GM21447 (cell line): Measurements from ENCODE around the gene CARHSP1.
"Not testable (repeated sequence)": the region's sequence is repeated elsewhere in the genome, so short reads cannot be mapped to it uniquely, and the experiment has no call there.

Experiments used
- ATAC-seq: cut with Tn5 transposase; IDR thresholded peaks from one replicate; pipeline ENCODE4 v1.9.1; 2021; ENCODE audit not compliant: unreplicated experiment

CARHSP1 gene

DNA sequence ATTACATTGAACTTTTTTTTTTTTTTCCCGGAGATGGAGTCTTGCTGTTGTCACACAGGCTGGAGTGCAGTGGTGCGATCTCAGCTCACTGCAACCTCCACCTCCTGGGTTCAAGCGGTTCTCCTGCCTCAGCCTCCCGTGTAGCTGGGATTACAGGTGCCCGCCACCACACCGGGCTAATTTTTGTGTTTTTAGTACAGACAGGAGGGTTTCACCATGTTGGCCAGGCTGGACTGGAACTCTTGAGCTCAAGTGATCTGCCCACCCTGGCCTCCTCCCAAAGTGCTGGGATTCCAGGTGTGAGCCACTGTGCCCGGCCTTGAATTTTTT is 5.0 kb upstream of the CARHSP1 start:
- not testable (repeated sequence) for ATAC-seq

DNA sequence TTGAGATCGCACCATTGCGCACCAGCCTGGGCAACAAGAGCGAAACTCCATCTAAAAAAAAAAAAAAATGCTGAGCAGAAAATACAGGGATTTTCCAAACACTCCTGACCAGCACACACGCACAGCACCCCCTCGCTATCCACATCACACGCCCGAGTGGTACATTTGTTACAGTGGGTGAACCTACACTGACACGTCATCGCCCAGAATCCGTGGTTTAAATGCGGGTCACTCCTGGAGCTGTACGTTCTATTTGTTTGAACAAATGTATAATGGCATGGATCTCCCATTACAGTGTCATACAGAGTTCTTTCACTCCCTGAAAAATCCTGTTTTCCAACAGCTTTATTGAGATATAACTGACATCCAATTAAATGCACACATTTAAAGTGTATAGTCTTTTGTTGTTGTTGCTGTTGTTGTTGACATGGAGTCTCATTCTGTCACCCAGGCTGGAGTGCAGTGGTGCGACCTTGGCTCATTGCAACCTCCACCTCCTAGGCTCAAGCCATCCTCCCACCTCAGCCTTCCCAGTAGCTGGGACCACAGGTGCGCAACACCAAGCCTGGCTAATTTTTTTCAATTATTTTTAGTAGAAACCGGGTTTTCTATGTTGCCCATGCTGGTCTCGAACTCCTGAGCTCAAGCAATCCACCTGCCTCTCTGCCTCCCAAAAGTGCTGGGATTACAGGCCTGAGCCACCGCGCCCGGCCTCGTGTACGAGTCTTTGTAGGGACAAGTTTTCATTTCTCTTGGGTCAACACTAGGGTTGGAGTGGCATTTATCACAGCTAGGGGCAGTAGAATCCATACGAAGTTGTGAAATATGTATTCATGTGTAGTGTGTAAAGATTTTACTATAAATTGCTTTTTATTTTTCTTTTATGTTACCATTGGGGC is 4.4 kb upstream of the CARHSP1 start:
- no peak for ATAC-seq

DNA sequence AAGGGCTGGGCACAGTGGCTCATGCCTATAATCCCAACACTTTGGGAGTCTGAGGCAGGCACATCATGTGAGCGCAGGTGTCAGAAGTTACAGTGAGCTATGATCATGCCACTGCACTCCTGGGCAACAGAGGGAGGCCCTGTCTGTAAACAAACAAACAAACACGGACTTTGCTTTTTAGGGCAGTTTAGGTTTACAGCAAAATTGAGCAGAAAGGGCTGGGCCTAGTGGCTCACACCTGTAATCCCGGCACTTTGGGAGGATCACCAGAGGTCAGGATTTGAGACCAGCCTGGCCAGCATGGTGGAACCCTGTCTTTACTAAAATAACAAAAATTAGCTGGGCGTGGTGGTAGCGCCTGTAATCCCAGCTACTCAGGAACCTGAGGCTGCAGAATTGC is 3.3 kb upstream of the CARHSP1 start:
- no peak for ATAC-seq

DNA sequence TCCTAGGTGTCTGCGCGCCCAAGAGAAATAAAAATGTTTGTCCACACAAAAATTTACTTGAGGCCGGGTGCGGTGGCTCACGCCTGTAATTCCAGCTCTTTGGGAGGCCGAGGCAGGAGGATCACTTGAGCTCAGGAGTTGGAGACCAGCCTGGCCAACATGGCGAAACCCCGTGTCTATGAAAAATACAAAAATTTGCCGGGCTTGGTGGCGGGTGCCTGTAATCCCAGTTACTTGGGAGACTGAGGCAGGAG is 1.1 kb upstream of the CARHSP1 start:
- not testable (repeated sequence) for ATAC-seq

DNA sequence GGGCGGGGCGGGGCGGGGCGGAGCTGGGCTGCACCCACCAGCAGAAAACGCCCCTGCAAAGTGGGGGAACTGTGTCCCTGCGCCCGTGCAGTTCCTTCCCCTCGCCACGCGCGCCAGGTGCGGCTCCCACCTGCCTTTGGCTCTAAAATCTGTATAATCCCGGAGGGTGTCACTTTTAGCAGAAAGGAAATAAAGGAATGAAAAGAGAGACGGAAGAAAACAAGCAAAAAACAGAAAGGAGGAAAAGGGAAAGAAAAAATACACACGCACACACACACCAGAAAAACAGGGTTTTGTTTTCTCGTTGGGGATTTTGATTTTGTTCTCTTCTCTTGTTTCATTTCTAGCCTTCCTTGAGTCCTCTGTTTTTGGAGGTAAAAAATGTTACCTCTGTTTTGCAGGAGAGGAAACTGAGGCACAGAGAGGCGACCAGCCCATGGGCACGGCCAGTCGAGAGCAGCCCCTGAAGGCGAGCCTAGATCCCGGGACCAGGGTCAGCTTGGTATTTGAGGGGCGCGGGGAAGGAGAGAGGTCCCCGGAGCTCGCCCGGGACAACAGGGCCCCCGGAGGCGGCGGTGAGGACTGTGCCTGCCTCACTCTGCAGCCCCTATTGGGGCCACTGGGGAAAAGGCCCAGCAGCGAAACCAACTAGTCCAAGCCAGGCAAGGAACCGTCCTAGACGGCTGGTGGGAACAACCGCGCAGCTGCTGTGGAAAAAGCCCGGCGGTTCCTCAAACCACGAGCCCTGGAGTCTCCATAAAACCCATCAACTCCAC is 594 bp upstream of the CARHSP1 start:
- no peak for ATAC-seq

DNA sequence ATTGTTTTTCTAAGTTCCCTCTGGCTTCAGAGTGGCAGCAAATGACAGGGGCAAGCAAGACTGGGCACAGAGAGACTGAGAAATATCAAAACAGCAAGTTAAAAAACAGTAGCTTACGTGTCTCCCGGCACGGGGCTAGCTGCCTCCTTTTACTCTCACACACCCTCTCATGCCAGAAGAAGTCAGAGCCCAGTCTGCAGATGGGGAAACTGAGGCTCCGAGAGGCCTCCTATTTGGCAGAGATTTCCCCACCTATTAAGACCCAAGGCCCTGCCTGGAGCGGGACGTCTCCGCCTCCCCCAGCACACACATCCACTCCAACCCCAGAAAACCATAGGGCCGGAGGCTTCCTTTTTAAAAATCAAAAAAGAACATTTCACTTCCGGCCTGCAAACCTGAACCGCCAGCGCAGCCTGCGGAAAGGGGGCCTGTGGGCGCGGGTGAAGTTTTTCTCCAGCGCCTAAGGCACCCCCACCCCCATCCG is 832 bp downstream of the CARHSP1 start:
- ATAC-seq, result no peak

DNA sequence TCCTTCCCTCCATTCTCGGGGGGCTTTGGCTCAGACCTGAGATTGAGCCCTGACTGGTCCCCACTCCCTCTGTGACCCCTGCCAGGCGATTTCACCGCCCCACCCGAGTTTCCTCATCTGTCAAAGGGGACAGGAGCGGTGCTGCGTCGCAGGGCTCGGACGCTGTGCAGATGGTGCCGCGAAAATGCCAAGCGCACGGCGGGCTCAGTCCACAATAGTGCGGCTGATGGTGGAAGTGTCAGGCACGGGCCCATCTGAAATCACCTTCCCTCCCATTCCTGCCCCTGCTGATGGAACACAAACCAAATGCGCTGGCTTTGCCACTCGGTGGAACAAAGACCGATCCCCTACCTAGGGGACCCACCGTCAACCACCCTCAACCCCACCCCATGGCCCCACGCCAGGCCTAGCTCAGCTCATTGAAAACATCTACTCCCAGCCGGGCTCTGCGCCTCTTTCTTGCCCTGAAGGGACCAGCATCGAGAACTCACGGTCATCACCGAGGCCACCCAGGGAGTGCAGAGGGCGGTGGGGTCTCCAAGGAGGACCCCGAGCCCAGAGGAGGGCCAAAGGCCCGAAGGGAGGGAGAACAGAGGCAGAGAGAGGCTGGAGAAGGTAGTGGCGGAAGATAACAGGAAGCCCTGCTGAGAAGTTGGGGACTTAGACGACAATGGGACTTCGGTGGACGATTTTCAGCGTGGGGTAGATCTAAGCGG is 1.4 kb downstream of the CARHSP1 start:
- ATAC-seq, result no peak

DNA sequence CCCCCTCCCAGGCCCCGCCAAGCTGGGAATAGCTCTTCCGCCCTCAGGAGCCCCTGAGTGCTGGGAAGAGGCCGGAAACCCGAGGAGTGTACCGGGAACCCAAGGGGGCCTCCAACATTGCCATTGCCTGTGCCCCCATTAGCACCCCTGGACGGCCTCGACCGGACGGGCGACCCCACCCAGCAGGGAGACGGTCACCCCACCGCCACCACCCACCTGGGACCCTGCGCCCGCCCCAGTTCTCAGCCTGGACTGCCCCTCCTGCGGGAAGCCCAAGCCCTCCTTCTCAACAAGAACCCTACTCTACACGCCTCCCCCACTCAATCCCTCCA is 2.0 kb downstream of the CARHSP1 start:
- ATAC-seq, result no peak

DNA sequence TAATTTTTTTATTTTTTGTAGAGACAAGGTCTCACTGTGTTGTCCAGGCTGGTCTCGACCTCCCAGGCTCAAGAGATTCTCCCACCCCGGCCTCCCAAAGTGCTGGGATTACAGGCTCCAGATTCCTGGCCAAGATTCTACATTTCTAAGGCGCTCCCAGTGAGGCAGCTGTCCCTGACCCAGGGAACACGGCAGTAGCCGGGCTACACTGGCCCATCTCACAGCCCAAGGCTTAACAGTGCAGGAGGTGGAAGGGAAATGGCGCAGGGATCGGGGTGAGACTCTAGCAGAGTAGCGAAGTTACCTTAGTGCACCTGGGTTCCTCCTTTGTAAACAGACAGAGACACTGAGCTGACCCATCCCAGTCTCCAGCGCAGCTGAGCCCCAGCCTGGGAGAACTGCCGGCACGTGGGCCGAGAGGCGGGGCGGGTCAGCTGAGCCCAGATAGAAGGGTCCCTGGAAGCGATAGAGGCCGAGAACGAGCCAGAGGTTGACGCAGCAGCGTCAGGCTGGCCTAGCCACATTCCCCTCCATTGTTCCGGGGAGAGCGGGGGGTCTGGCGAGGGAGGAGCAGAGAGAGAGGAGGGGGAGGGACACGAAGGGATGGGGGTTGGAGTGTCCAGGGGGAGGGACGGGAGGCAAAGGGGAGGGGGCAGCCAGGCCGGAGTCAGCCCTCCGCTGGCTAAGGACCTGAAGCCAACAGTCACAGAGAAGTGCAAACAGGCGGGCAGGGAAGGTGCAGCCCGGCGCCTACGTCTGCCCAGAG is 2.5 kb downstream of the CARHSP1 start:
- ATAC-seq, result no peak

DNA sequence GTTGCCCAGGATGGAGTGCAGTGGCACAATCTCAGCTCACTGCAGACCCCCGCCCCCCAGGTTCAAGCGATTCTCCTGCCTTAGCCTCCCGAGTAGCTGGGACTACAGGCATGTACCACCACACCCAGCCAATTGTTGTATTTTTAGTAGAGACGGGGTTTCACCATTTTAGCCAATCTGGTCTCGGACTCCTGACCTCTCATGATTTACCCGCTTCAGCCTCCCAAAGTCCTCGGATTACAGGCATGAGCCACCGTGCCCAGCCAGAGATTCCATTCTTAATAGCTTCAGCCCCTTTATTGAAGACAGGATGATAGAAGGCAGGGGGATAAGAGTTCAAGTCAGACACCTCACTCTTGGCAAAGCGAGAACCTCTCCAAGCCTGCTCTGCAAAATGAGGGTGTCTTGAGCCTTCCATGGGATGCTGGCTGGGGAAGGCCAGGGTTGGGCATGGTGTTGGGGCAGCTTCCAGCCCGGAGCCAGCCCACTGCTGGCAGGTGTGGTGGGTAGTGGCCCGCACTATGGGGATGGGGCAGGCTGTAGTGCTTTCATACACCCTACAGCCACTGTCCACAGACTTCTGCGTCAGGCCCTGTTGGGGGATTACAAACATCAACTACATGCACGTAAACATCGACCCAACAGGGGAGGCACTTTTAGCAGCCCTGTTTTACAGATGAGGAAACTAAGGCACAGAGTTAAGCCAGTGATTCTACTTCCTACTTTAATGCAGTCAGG is 3.5 kb downstream of the CARHSP1 start:
- no peak for ATAC-seq

DNA sequence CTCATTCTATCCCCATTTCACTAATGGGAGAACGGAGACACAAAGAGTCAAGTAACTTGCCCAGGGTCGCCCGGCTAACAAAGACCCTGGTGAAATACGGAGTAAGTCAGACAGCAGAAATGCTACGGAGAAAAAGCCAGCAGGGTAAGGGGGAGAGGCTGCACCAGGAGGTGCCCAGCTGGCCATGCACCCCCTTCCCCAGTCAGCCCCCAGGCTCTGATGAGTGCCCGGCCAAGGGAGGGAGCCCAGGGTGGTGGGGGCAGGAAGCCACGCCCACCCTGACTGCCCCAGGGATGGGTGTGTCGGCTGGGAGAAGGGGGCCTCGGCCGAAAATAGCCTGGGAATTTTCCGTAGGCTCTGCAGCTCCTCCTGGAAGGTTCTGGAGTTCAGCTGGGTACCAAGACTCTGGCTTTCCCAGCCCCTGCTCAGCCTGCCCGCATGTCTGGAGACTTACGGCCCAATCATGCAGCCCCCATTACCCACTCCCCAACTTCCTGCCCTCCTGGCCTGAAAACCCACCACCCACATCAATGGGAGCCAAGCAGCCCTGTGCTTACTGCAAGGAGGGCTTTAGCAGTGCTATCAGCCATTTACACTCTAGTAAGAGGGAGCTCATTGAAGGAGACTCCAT is 4.2 kb downstream of the CARHSP1 start:
- no peak for ATAC-seq

DNA sequence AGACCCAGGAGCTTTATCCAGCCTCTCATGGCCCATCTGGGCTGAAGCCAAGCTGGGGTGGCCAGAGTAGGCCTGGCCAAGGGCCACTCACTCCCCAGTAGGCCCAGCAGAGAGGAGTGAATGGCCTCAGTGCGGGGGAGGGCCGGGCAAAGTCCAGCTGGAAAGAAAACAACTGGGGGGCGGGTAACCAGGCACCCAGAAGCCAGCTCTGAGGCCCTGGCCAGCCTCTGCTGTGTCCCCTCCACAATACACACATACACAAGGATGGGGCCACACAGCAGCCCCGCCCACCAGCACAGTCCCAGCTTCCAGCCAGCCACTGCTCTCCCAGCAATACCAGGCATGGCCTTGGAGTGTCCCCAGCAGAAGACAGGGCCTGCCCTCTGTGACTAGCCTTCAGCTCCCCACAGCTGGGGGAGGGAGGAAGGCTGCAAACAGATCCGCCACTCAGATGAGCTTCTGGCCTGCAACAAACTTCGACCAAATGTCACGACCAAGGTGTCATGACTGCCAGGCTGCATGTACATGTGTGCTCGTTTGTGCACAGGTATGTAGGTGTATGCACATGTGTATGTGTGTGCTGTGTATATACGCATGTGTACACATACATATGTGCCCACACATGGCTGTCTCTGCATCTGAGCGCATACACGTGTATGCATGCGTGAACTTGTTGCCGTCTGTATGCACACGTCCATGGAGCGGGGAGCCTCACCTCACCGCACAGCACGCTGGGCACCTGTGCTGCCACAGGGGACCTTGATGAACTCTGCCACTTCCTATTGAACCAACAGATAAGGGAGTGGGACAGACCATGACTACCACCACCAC is 5.0 kb downstream of the CARHSP1 start:
- ATAC-seq, result no peak

DNA sequence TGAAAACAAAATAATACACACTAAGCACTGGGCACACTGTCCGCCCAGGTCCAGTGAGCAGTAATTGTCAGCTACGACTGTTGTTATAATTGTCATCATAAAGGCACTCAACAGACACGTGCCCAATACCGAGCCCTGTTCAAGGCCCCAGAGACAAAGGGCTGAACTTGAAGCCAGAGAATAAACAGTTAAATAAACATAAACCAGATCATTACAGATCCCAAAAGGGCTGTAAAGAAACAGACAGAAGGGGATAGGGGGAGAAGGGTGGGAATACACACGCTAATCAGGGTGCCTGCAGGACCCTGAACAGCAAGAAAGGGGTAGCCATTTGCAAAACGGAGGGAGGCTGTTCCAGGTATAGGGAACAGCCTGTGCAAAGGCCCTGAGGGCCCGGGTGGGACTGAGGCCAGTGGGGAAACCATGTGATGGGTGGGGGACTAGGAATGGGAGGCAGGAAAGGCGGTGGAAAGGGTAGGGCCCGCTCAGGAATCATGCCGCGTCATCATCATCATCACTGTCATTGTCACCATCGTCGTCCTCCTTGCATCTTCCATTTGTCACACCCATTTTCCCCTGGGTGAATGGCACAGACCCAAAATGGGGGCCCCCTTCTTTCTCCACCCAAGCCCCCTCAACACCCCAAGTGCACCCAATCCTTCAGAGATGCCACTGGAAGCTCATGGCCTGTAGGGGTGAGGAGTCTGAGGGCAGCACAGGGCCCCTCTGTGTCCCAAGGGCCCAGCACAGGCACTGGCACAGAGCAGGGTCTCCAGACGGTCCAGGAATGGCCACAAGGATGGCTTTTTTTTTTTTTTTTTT is 6.3 kb downstream of the CARHSP1 start:
- no peak for ATAC-seq

DNA sequence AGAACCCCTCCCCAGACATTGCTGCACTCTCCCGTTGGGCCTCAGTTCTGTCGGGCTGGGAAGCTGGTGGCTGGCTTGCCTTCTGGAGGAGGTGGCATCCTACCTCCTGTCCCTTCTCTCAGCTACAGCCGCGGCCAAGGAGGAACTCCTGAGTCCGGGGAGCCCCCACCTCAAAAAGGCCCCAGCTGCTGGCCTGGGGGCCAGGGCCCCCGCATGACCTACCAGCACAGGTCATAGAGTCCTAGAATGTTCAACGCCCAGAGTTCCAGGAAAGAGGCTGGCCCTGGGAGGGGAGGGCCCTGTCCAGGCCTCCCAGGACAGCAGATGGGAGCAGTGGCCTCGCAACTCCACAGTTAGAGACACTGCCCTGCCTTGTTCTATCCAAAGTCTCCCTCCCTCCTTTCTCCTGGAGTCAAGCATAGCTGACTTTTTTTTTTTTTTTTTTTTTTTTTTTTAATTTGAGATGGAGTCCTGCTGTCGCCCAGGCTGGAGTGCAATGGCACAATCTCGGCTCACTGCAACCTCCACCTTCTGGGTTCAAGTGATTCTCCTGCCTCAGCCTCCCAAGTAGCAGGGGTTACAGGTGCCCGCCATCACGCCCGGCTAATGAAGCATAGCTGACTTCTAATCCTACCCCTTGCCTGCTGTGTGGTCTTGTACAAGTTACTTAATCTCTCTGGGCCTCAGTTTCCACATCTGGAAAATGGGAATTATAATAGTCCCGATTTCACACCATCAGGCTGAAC is 7.1 kb downstream of the CARHSP1 start:
- ATAC-seq, result no peak

DNA sequence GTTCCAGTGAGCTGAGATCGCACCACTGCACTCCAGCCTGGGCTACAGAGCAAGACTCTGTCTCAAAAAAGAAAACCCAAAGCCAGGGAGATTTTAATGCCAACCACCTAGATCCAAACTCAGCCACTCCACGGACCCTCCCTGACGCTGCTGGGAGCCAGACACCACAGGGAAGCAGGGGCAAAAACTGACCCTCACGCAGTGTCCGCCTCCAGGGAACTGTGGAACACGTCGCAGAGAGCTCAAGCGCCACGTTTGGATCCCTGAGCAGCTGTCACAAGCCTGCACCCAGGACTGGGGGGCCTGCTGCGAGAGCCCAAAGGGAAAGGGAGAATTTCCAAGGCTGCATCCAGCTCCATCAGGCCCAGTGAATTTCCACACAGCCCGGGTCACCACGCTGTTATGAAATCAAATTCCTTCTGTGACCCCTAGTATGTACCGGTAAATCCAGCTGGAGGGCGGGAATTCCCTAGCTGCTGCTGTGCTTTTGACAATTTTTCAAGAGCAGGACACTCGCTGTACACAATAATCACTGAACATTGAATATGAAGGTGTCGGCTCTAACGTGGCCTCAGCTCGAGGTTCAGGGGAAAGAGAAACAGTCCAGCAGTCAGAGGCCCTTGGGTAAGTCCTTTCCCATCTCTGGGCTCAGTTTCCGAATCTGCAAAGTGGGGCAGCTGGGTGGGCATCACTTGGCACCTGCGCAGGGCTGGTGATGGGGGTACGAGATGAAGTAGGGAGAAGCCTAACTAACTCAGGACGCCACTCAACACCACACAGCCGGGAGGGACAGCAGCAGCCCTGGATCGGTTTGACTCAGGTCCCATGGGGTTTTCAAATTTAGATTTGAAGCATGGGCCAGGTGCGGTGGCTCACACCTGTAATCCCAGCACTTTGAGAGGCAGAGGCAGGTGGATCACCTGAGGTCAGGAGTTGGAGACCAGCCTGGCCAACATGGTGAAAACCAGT is 8.6 kb downstream of the CARHSP1 start:
- ATAC-seq, result no peak
